GM18868 (cell line): Measurements from ENCODE around the gene SCAND1.

Source experiments
- ATAC-seq: cut with Tn5 transposase; IDR thresholded peaks from one replicate; pipeline ENCODE4 v1.9.1; 2021; ENCODE audit warnings: mild to moderate bottlenecking, moderate library complexity; ENCODE audit not compliant: unreplicated experiment

The SCAND1 gene

GRCh38 chr20:35908007-35908406 lies 46.3 kb downstream of the SCAND1 start:
- ATAC-seq = no peak

GRCh38 chr20:35907017-35907701 lies 47.1 kb downstream of the SCAND1 start:
- ATAC-seq = no peak

GRCh38 chr20:35904982-35905663 lies 49.2 kb downstream of the SCAND1 start:
- ATAC-seq = no peak

- no peak for ATAC-seq
Measured at GRCh38 chr20:35903843-35904242, 50.5 kb downstream of the SCAND1 start.
